Hematopoietic multipotent progenitor cell treated with erythropoietin and hydrocortisone succinate and interleukin-3 and kit ligand, for 15 days (in vitro differentiated cells): Measurements from ENCODE around the gene TAS1R3.

ENCODE experiments used
- DNase-seq: peaks from one replicate; pipeline ENCODE4 v3.0.0-alpha.2; 2015; ENCODE audit warnings: low spot score

The TAS1R3 gene

GRCh38 chr1:1331068-1331965 is at the start of gene TAS1R3:
Gene TAS1R3, plus strand, starts transcription at chr1:1331280. Its CDS starts 66 bp downstream, at chr1:1331346.
- no peak for DNase-seq

DNA sequence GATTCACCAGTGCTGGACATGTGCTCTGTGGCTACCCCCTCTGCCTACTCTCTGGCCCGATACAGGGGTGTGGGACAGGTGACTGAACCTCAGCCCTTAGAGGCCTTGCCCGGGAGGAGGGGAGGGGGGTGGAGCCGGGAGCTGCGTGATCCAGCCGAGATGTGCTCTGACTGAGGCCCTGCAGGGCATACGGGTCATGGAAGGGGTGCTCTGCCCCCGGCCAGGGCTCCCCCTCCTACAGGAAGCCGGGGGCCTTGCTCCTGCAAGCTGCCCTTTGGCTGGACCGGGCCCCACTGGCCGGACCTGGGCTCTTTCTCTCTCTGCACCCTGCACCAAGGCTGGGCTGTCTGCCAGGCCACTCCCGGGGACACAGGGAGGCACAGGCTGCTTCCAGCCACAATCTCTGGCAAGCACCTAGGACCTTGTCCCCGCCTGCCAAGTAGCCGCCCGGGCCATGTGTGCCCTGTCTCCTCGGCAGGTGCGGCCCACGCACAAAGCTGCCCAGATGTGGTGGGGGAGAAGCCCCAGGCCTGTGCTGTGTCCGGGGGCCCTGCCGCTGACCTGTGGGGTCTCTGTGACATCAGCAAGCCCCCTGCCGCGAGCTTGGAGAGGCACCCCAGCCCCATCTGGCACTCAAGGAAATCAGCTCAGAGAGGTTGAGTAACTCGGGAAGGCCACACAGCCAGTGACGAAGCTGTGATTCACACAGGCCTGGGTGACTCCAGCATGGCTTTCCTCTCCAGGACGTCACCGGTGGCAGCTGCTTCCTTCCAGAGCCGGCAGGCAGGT is 49.4 kb upstream of the TAS1R3 start:
- DNase-seq = no peak

- no peak for DNase-seq
Measured at GRCh38 chr1:1282998-1283397, 48.1 kb upstream of the TAS1R3 start.

GRCh38 chr1:1283821-1284220 is 47.3 kb upstream of the TAS1R3 start:
- no peak for DNase-seq

GRCh38 chr1:1284221-1285101 is 46.6 kb upstream of the TAS1R3 start:
- no peak for DNase-seq

GRCh38 chr1:1285102-1285571 is 45.9 kb upstream of the TAS1R3 start:
- no peak for DNase-seq

GRCh38 chr1:1285611-1286311 is 45.3 kb upstream of the TAS1R3 start:
- DNase-seq = no peak

GRCh38 chr1:1286313-1287261 is 44.5 kb upstream of the TAS1R3 start:
- no peak for DNase-seq

DNA sequence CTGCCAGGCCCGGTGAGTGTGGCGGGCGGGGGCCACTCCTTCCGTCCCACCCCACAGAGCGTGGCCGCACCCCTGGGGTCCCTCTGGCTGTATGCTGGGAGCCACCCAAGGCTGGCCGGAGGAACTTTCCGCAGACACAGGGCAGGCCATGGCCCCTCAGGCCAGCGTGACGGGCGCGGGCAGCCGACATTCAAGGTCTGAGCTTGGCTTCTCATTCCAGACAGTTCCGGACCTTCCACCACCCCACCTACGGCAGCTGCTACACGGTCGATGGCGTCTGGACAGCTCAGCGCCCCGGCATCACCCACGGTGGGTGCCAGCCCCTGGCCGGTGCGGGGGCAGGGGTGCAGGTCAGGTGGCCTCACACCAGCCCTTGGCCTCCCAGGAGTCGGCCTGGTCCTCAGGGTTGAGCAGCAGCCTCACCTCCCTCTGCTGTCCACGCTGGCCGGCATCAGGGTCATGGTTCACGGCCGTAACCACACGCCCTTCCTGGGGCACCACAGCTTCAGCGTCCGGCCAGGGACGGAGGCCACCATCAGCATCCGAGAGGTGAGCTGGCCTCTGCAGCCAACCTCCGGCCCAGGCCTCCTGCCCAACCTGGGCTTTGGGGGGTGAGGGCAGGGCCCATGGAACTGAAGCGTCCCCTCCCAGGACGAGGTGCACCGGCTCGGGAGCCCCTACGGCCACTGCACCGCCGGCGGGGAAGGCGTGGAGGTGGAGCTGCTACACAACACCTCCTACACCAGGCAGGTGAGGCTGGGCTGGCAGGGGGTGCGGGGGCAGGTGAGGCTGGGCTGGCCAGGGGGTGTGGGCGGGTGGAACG is 43.6 kb upstream of the TAS1R3 start:
- no peak for DNase-seq

- DNase-seq = peak; percentile 49
Measured at GRCh38 chr1:1290238-1290731, 40.8 kb upstream of the TAS1R3 start.

DNA sequence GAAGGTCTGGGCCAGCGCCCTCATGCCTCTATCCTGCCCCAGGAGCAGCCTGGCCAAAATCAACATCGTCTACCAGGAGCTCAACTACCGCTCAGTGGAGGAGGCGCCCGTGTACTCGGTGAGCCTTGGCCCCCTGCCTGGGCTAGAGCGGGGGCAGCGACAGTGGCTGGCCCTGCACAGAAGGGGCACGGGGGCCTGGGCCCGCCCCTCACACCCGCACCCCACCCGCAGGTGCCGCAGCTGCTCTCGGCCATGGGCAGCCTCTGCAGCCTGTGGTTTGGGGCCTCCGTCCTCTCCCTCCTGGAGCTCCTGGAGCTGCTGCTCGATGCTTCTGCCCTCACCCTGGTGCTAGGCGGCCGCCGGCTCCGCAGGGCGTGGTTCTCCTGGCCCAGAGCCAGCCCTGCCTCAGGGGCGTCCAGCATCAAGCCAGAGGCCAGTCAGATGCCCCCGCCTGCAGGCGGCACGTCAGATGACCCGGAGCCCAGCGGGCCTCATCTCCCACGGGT is 40.0 kb upstream of the TAS1R3 start:
- no peak for DNase-seq

DNA sequence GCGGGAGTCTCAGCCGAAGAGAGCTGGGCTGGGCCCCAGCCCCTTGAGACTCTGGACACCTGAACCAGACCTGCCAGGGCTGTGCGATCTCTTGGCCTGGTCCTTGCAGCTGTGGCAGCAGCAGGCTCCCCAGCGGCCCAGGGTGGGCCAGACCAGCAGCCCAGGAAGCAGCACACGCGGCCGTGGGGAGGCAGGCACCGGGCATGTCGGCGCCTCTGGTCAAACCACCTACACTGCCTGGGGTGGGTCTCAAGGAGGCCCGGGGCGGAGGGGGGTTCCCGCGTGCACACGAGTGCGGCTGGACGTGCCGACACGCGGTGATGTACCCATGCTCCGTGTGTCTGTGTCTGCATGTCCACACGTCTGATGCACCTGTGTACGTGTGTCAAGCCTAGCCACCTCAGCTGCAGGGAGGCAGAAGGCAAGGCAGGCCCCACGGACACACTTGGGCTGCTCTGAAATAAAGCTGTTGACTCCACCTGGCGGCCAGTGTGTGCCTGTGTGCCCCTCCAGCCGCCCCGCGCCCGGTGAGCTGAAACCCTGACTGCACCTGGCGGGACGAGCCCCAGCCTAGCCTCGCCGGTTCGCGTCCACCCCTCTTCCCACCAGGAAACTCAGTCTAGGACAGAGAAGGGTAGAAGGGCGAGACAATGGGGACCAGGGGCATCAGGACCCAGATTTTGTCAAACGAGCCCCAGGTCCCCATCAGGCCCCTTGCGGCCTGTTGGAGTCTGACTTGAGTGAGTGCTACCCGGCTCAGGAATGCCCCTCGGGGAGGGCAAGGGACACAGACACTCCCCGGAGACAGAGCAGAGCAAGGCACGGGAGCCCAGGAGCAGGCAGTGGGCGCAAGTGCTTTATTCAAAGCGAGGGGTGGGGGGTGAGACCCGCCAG is 39.3 kb upstream of the TAS1R3 start:
- peak; percentile 56 for DNase-seq

DNA sequence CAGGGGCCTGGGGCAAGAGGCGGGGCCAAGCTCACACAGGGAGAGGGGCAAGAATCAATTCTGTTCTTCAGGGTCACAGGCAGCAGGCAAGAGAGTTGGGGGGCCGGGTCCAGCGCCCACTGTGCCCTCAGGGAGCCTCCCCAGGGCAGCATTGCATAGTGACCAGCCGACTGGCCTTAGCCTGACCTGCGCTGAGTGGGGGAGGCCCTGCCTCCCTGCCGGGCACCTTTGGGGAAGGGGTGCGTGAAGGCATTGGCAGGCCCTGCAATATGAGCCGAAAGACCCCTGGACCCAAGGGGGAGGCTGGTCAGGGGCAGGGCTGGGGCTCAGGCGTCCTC is 38.7 kb upstream of the TAS1R3 start:
- no peak for DNase-seq

DNA sequence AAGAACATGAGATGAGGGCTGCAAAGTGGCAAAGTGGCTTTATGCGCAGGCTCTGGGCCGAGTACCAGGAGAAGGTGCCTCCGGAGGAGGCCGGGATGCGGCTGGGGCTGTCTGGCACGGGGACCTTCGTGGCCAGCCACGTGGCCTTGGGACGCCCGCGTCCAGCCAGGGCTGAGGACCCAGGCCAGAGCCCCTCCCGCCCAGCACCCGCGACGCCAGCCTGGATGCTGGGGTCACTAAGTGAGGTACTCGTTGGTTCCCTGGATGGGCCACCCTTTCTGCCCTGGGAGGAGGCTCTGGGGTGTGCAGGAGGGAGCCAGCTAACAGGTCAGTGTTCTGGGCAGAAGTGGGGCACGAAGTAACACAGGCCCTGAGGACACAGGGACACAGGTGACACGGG is 38.2 kb upstream of the TAS1R3 start:
- DNase-seq = no peak

GRCh38 chr1:1293263-1294249 is 37.5 kb upstream of the TAS1R3 start:
- no peak for DNase-seq

DNA sequence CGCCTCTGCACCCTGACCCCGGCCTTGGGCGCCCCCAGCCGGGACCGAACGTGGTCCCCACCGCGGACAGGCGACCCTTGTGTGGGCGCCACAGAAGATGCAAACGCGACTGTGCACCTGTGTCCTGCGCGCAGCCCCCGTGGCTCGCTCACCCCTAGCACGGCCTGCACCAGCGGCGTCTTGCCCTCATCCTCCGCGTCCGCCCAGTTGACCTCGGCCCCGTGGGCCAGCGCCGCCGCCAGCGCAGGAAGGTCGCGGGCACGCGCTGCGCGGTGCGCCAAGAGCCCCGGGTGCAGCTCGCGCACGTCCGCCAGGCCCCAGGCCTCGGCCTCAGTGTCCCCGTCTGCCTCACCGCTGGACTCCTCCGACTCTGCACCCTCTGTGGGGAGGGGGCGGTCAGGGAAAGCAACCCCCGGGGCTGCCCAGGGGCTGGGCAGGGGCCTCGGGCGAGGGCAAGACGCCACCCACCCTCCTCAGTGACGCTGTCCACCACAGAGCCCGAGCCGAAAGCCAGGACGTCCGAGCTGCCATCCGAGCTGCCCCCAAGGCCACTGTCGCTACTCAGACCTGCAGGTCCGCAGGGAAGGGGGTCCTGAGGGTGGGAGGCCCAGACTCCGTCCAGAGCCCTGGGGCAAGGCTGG is 36.7 kb upstream of the TAS1R3 start:
- DNase-seq = no peak
